Upper lobe of left lung (tissue), 6 donors: Measurements from ENCODE around the gene SEPHS2. TPM values are rescaled to one million over a fixed set of nuclear protein-coding genes. Genes with fewer than 3 reads are reported as not detected.
"Not testable (repeated sequence)": the region's sequence is repeated elsewhere in the genome, so short reads cannot be mapped to it uniquely, and the experiment has no call there.

ENCODE experiments used
- ATAC-seq, 2 donors: fragments of 200-7000 bp; cut with Tn5 transposase; one replicate each; pipeline ENCODE4 v1.9.1; 2022; ENCODE audit warnings: mild to moderate bottlenecking in 2 of 2, moderate library complexity in 2 of 2; ENCODE audit not compliant: low FRiP score in 2 of 2
- DNase-seq, 2 donors: peaks; one replicate each; pipeline ENCODE4 v3.0.0-alpha.2; 2019 to 2020
- H3K27ac ChIP-seq, 4 donors: fragments of 200-600 bp; sonication (generic); one replicate each; pipeline ENCODE4 v1.5.1; 2016 to 2019
- H3K27me3 ChIP-seq, 4 donors: fragments of 200-600 bp; sonication (generic); one replicate each; pipeline ENCODE4 v1.5.1; 2017 to 2019
- H3K36me3 ChIP-seq, 4 donors: fragments of 200-600 bp; sonication (generic); one replicate each; pipeline ENCODE4 v1.5.1; 2016 to 2019
- H3K4me1 ChIP-seq, 4 donors: fragments of 200-600 bp; sonication (generic); one replicate each; pipeline ENCODE4 v1.5.1; 2018 to 2019
- H3K4me3 ChIP-seq, 4 donors: fragments of 200-600 bp; sonication (generic); one replicate each; pipeline ENCODE4 v1.5.1; 2017 to 2019; ENCODE audit warnings: mild to moderate bottlenecking in 2 of 4, moderate library complexity in 1 of 4
- H3K9me3 ChIP-seq, 4 donors: fragments of 200-600 bp; sonication (generic); one replicate each; pipeline ENCODE4 v1.5.1; 2018 to 2019
- EP300 ChIP-seq, 4 donors: sonication (generic); formaldehyde crosslinking; IDR thresholded peaks; one replicate each; pipeline ENCODE4 v1.5.1; 2017; ENCODE audit warnings: antibody characterized with exemption in 4 of 4, control low read depth in 2 of 4
- POLR2A ChIP-seq, 4 donors: fragments of 450-650 bp; IDR thresholded peaks; one replicate each; pipeline ENCODE4 v1.5.1; 2016 to 2017; ENCODE audit warnings: antibody characterized with exemption in 4 of 4, mild to moderate bottlenecking in 2 of 4
- POLR2AphosphoS5 ChIP-seq, 2 donors: sonication (generic); formaldehyde crosslinking; IDR thresholded peaks; one replicate each; pipeline ENCODE4 v1.5.1; 2017; ENCODE audit warnings: antibody characterized with exemption in 2 of 2
- WGBS, 2 donors: methylation state at CpG; one replicate each; pipeline ENCODE4 v1.1.5; 2017 to 2018; 5-methylcytosine and 5-hydroxymethylcytosine counted together
- total RNA-seq, 6 donors: library from RNA; depleted of rRNA in 4 of 6; stranded (reverse); fragments of >200 nt in 4 of 6; gene quantifications; one replicate each; pipeline versions ENCODE4 v1.1.0 to v1.2.1, GENCODE V29; 2016 to 2021
- TF ChIP-seq, protein P1 (sequence below), 6 experiments: fragments of 450-650 bp in 4 of 6; fragments of 200-600 bp in 2 of 6; sonication (generic) in 2 of 6; IDR thresholded peaks; one replicate each; pipeline ENCODE4 v1.5.1; 2016 to 2019; ENCODE audit warnings: antibody characterized with exemption in 6 of 6
- donor health status: DM: no; HTN: no; CAD: no; lungs with moderate emphysema.
- donor health status: DM: no; HTN: yes; CAD: no; lungs with severe emphysema.

SEPHS2 gene
- total RNA-seq, 6 donors from 2014 or later, result 34.7 to 64.0 (median 38.2) TPM

DNA sequence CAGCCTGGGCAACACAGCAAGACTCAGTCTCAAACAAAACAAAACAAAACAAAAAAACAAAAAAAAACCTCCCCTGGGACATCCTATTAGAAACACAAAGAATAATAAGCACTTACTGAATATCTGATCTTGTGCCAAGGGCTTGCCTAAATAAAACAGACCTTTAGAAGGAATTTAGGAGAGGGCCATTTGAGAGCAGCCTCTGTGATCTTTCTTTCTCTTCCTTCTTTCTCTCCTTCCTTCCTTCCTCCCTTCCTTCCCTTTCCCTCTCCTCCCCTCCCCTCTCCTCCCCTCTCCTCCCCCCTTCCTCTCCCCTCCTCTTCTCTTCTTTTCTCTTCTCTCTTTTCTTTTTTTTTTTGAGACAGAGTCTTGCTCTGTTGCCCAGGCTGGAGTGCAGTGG is 39.2 kb upstream of the SEPHS2 start:
- TF ChIP-seq EP300 (IDR thresholded peaks at IDR 0.05), result no peak
- no peak for TF ChIP-seq POLR2AphosphoS5 (IDR thresholded peaks at IDR 0.05)
- TF ChIP-seq, protein P1, sequence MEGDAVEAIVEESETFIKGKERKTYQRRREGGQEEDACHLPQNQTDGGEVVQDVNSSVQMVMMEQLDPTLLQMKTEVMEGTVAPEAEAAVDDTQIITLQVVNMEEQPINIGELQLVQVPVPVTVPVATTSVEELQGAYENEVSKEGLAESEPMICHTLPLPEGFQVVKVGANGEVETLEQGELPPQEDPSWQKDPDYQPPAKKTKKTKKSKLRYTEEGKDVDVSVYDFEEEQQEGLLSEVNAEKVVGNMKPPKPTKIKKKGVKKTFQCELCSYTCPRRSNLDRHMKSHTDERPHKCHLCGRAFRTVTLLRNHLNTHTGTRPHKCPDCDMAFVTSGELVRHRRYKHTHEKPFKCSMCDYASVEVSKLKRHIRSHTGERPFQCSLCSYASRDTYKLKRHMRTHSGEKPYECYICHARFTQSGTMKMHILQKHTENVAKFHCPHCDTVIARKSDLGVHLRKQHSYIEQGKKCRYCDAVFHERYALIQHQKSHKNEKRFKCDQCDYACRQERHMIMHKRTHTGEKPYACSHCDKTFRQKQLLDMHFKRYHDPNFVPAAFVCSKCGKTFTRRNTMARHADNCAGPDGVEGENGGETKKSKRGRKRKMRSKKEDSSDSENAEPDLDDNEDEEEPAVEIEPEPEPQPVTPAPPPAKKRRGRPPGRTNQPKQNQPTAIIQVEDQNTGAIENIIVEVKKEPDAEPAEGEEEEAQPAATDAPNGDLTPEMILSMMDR (IDR thresholded peaks at IDR 0.05), result no peak
- TF ChIP-seq POLR2A (IDR thresholded peaks at IDR 0.05), result no peak
- Histone ChIP-seq H3K36me3 (peaks cover 0 to 17% (median 2%) of the 10 kb centered on the region in 4 donors), H3K9me3 (no peaks in the 10 kb centered on the region), H3K27ac (no peak overlapping the region), H3K4me3 (no peak overlapping the region), H3K27me3 (no peaks in the 10 kb centered on the region), H3K4me1 (peaks cover 0 to 5% (median 1%) of the 10 kb centered on the region in 4 donors)
- DNase-seq, result no peak
- ATAC-seq, result no peak

DNA sequence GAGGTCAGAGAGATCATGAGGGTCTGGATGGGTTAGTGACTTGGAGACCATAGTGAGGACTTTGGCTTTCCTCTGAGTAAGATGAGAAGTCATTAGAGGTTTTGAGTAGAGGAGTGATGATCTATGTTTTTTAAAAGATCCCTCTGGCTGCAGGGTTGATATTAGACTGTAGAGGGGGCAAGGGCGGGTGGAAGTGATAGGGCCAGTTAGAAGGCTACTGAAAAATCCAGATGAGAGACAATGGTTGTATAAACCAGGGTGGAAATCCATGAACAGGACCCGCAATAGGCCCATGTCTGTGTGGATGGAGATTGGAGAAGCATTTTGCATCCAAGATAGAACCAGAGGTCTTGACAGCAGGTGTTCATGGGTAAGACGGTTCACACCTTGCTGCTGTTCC is 36.7 kb upstream of the SEPHS2 start:
- H3K36me3 ChIP-seq, result peaks cover 0 to 5% (median 0%) of the 10 kb centered on the region in 4 donors
- no peaks in the 10 kb centered on the region for H3K4me1 ChIP-seq
- 89 to 90% methylated on average over 3 of the region's 3 CpGs for WGBS, 2 donors
- no peaks in the 10 kb centered on the region for H3K9me3 ChIP-seq
- H3K27me3 ChIP-seq, result no peaks in the 10 kb centered on the region
- DNase-seq, result no peak
- ATAC-seq, result no peak
- no peak overlapping the region for H3K27ac ChIP-seq
- H3K4me3 ChIP-seq, result no peak overlapping the region
- TF ChIP-seq, protein P1 (IDR thresholded peaks at IDR 0.05), result no peak
- TF ChIP-seq EP300 (IDR thresholded peaks at IDR 0.05) (no peak), POLR2AphosphoS5 (IDR thresholded peaks at IDR 0.05) (no peak), POLR2A (IDR thresholded peaks at IDR 0.05) (no peak)

DNA sequence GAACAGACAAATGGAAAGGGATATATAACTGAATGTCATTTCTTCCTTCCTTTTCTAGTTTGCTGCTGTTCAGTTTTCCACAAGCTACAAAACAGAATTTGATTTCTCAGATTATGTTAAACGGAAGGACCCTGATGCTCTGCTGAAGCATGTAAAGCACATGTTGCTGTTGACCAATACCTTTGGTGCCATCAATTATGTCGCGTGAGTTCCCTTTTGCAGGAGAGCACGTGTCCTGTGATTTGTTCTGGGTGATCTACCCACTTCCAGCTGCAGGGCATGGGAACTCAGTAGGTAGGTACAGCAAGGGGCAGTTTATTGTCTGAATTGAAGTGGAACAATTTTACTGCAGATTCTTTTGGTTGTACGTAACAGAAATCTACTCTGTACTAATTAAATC is 35.7 kb upstream of the SEPHS2 start:
- no peak for ATAC-seq
- no peaks in the 10 kb centered on the region for H3K27me3 ChIP-seq
- no peak overlapping the region for H3K4me3 ChIP-seq
- no peak overlapping the region for H3K27ac ChIP-seq
- H3K36me3 ChIP-seq, result peaks cover 0 to 5% (median 0%) of the 10 kb centered on the region in 4 donors
- 79 to 80% methylated on average over 5 of the region's 5 CpGs for WGBS, 2 donors
- DNase-seq, result no peak
- no peaks in the 10 kb centered on the region for H3K4me1 ChIP-seq
- TF ChIP-seq EP300 (IDR thresholded peaks at IDR 0.05) (no peak), POLR2A (IDR thresholded peaks at IDR 0.05) (no peak), POLR2AphosphoS5 (IDR thresholded peaks at IDR 0.05) (no peak)
- TF ChIP-seq, protein P1 (IDR thresholded peaks at IDR 0.05), result no peak
- no peaks in the 10 kb centered on the region for H3K9me3 ChIP-seq

DNA sequence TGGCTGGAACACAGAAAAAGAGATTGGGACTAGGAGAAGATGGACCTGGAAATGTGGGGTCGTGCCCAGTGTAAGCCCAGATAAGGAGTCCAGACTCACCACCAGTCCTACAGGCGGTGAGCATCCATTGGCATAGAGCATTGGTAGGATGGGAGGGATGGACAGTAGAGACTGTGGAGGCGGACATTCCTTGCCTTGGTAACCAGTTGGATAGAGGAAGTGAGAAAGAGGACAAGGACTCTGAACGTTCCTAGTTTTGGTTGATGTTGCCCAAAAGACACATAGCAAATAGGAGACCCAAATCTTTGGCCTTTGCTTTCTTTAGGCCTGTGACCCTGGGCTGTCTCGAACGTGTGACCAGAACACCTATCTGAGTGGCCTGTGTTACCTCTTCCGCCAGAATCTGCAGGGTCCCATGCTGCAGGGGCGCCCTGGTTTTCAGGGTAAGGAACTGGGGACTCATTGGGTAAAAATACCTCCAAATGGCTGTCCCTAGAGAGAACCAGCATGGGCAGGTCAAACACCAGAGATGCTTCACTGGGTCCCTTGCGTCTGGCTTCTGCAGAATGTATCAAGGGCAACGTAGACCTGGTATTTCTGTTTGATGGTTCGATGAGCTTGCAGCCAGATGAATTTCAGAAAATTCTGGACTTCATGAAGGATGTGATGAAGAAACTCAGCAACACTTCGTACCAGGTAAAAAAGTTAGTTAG is 33.2 kb upstream of the SEPHS2 start:
- H3K4me3 ChIP-seq, result no peak overlapping the region
- H3K27me3 ChIP-seq, result no peaks in the 10 kb centered on the region
- DNase-seq, result no peak
- peaks cover 0 to 5% (median 0%) of the 10 kb centered on the region in 4 donors for H3K36me3 ChIP-seq
- H3K27ac ChIP-seq, result no peak overlapping the region
- peaks cover 0 to 4% (median 0%) of the 10 kb centered on the region in 4 donors for H3K4me1 ChIP-seq
- no peak for TF ChIP-seq POLR2AphosphoS5 (IDR thresholded peaks at IDR 0.05)
- no peak for TF ChIP-seq EP300 (IDR thresholded peaks at IDR 0.05)
- no peak for TF ChIP-seq POLR2A (IDR thresholded peaks at IDR 0.05)
- TF ChIP-seq, protein P1 (IDR thresholded peaks at IDR 0.05), result no peak
- 80 to 85% methylated on average over 11 to 12 of the region's 12 CpGs for WGBS, 2 donors
- no peaks in the 10 kb centered on the region for H3K9me3 ChIP-seq
- no peak for ATAC-seq

DNA sequence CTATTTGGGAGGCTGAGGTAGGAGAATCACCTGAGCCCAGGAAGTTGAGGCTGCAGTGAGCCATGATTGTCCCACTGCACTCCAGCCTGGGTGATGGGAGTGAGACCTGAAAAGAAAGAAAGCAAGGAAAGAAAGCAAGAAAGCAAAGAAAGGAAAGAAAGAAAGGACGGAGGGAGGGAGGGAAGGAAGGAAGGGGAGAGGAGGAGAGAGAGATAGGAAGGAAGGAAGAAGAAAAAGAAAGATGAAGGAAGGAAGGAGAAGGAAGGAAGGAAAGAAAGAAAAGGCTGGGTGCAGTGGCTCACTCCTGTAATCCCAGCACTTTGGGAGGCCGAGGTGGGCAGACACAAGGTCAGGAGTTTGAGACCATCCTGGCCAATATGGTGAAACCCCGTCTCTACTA is 32.1 kb upstream of the SEPHS2 start:
- ATAC-seq, H3K4me1 ChIP-seq, H3K4me3 ChIP-seq, H3K36me3 ChIP-seq, DNase-seq, H3K27me3 ChIP-seq, H3K27ac ChIP-seq, H3K9me3 ChIP-seq: not testable (repeated sequence)
- 84 to 93% methylated on average over 3 of the region's 3 CpGs for WGBS, 2 donors
